HG02870 (cell line): ENCODE results near the gene C6orf132.
"Not testable (repeated sequence)": the region's sequence is repeated elsewhere in the genome, so short reads cannot be mapped to it uniquely, and the experiment has no call there.

Experiments used
- ATAC-seq: cut with Tn5 transposase; IDR thresholded peaks from one replicate; pipeline ENCODE4 v1.9.1; 2021; ENCODE audit warnings: mild to moderate bottlenecking, moderate library complexity; ENCODE audit not compliant: unreplicated experiment

C6orf132 gene

GRCh38 chr6:42142118-42142835 is at the start of gene C6orf132:
Gene C6orf132, minus strand, starts transcription at chr6:42142620. Its CDS starts 176 bp downstream, at chr6:42142444.
- ATAC-seq = no peak

- no peak for ATAC-seq
Measured at GRCh38 chr6:42190554-42191183, 48.2 kb upstream of the C6orf132 start.

- ATAC-seq = no peak
Measured at GRCh38 chr6:42188406-42188805, 46.0 kb upstream of the C6orf132 start.

- no peak for ATAC-seq
Measured at GRCh38 chr6:42185597-42185996, 43.2 kb upstream of the C6orf132 start.

GRCh38 chr6:42184475-42184874 is 42.1 kb upstream of the C6orf132 start:
- ATAC-seq = no peak

GRCh38 chr6:42182101-42182500 is 39.7 kb upstream of the C6orf132 start:
- no peak for ATAC-seq

- no peak for ATAC-seq
Measured at GRCh38 chr6:42179945-42180313, 37.5 kb upstream of the C6orf132 start.

GRCh38 chr6:42179261-42179944 is 37.0 kb upstream of the C6orf132 start:
- no peak for ATAC-seq

GRCh38 chr6:42177514-42178364 is 35.3 kb upstream of the C6orf132 start:
- no peak for ATAC-seq

- no peak for ATAC-seq
Measured at GRCh38 chr6:42176981-42177380, 34.6 kb upstream of the C6orf132 start.

GRCh38 chr6:42175860-42176259 is 33.4 kb upstream of the C6orf132 start:
- no peak for ATAC-seq

- no peak for ATAC-seq
Measured at GRCh38 chr6:42173101-42173500, 30.7 kb upstream of the C6orf132 start, which contains the start of gene GUCA1A. Gene GUCA1A, plus strand, starts transcription at chr6:42173364. Its CDS starts 250 bp downstream, at chr6:42173614.

GRCh38 chr6:42171813-42172581 is 29.6 kb upstream of the C6orf132 start:
- no peak for ATAC-seq

- not testable (repeated sequence) for ATAC-seq
Measured at GRCh38 chr6:42169780-42170179, 27.4 kb upstream of the C6orf132 start.

GRCh38 chr6:42168650-42169049 is 26.2 kb upstream of the C6orf132 start:
- no peak for ATAC-seq

GRCh38 chr6:42166444-42167141 is 24.2 kb upstream of the C6orf132 start:
- ATAC-seq = no peak

GRCh38 chr6:42165016-42165415 is 22.6 kb upstream of the C6orf132 start:
- ATAC-seq = no peak

GRCh38 chr6:42163981-42164380 is 21.6 kb upstream of the C6orf132 start:
- ATAC-seq = no peak

GRCh38 chr6:42162812-42163211 is 20.4 kb upstream of the C6orf132 start:
- no peak for ATAC-seq

GRCh38 chr6:42162384-42162783 is 20.0 kb upstream of the C6orf132 start:
- ATAC-seq = no peak
